GM19351 (cell line): ENCODE measurements around the gene HYAL3.
"Not testable (repeated sequence)": the region's sequence is repeated elsewhere in the genome, so short reads cannot be mapped to it uniquely, and the experiment has no call there.

Experiments used
- ATAC-seq: cut with Tn5 transposase; IDR thresholded peaks from one replicate; pipeline ENCODE4 v1.9.1; 2021; ENCODE audit warnings: mild to moderate bottlenecking, moderate library complexity; ENCODE audit not compliant: unreplicated experiment

Gene HYAL3

GRCh38 chr3:50316657-50317242 is 17.5 kb upstream of the HYAL3 start:
- peak; percentile 46 for ATAC-seq

GRCh38 chr3:50314816-50315215 is 15.6 kb upstream of the HYAL3 start:
- ATAC-seq: no peak

GRCh38 chr3:50314342-50314741 is 15.1 kb upstream of the HYAL3 start:
- no peak for ATAC-seq

GRCh38 chr3:50312041-50312440 is 12.8 kb upstream of the HYAL3 start:
- not testable (repeated sequence) for ATAC-seq

GRCh38 chr3:50304601-50305000 is 5.4 kb upstream of the HYAL3 start:
- ATAC-seq: no peak

- no peak for ATAC-seq
Observed at GRCh38 chr3:50303013-50303815, 4.0 kb upstream of the HYAL3 start, which contains the start of gene HYAL1. Gene HYAL1, minus strand, starts transcription at chr3:50303574. Its CDS starts 618 bp downstream, at chr3:50302956.

GRCh38 chr3:50302095-50303012 is 3.1 kb upstream of the HYAL3 start:
- no peak for ATAC-seq

- no peak for ATAC-seq
Observed at GRCh38 chr3:50300681-50301254, 1.6 kb upstream of the HYAL3 start.

- no peak for ATAC-seq
Observed at GRCh38 chr3:50299929-50300680, 900 bp upstream of the HYAL3 start.

GRCh38 chr3:50299638-50299928 is 378 bp upstream of the HYAL3 start:
- ATAC-seq: no peak

GRCh38 chr3:50297896-50298725 is 1.1 kb downstream of the HYAL3 start:
- no peak for ATAC-seq

- no peak for ATAC-seq
Observed at GRCh38 chr3:50297384-50297775, 1.8 kb downstream of the HYAL3 start.

- ATAC-seq: no peak
Observed at GRCh38 chr3:50296721-50297383, 2.4 kb downstream of the HYAL3 start.

- ATAC-seq: no peak
Observed at GRCh38 chr3:50295553-50296431, 3.4 kb downstream of the HYAL3 start.

GRCh38 chr3:50294492-50295403 is 4.5 kb downstream of the HYAL3 start:
- ATAC-seq: no peak

- ATAC-seq: no peak
Observed at GRCh38 chr3:50294089-50294488, 5.1 kb downstream of the HYAL3 start.
